ENCODE measurements around the gene DNAI1. TPM values are rescaled to one million over a fixed set of nuclear protein-coding genes. Genes with fewer than 3 reads are reported as not detected.

DNAI1 gene
- total RNA-seq, 1 experiment from 2014 or later: 1.1 TPM

GRCh38 chr9:34515959-34516358 lies 57.4 kb downstream of the DNAI1 start:
- Histone ChIP-seq H3K27ac (ENCODE audit: low read depth, low read length) (no peak overlapping the region), H3K36me3 (ENCODE audit: control insufficient read depth in 1 of 2, insufficient read depth in 2 of 2, low read length in 2 of 2) (no peaks in the 10 kb centered on the region), H3K4me3 (replicated peaks in 1 of 2; ENCODE audit: low read depth in 1 of 2, low read length in 2 of 2) (no peak overlapping the region), H3K79me2 (ENCODE audit: insufficient read depth, low read length) (no peaks in the 10 kb centered on the region), H3K4me2 (ENCODE audit: low read length) (no peak overlapping the region), H2AFZ (ENCODE audit: low read depth, low read length, poor library complexity, severe bottlenecking) (no peak overlapping the region), H3K27me3 (ENCODE audit: insufficient read depth, low read length) (no peaks in the 10 kb centered on the region), H4K20me1 (ENCODE audit: insufficient read depth) (no peaks in the 10 kb centered on the region), H3K9me3 (ENCODE audit: control insufficient read depth in 1 of 2, insufficient read depth in 1 of 2, low read depth in 1 of 2, low read length in 2 of 2) (no peaks in the 10 kb centered on the region), H3K9ac (ENCODE audit: low read length) (no peak overlapping the region), H3K4me1 (ENCODE audit: control insufficient read depth in 1 of 2, insufficient read depth in 2 of 2, low read length in 2 of 2) (peaks cover 0 to 5% of the 10 kb centered on the region in 2 experiments; a peak in 2 of 4 replicates), H3K9me2 (ENCODE audit: insufficient read depth) (no peaks in the 10 kb centered on the region)
- ATAC-seq (no peak), DNase-seq (ENCODE audit: low read depth, low spot score) (no peak)
- CTCF ChIA-PET: no interaction called here
- RAD21 ChIA-PET (ENCODE audit: low non-redundant PET in 1 of 2, low total read pairs in 2 of 2, uncharacterized antibody in 2 of 2, unreplicated experiment in 2 of 2): no interaction called here
- intact Hi-C loops (cut with micrococcal nuclease): no loop called here
- TF ChIP-seq MAX (IDR thresholded peaks at IDR 0.05) (no peak), REST (IDR thresholded peaks at IDR 0.05; ENCODE audit: low read depth) (no peak), ZNF274 (IDR thresholded peaks at IDR 0.05; ENCODE audit: low read depth, low read length) (no peak), EZH2 (IDR thresholded peaks at IDR 0.05) (no peak), TCF7L2 (IDR thresholded peaks at IDR 0.05; ENCODE audit: borderline replicate concordance, extremely low read depth, insufficient read depth, insufficient read length) (no peak), ZBTB33 (IDR thresholded peaks at IDR 0.05; ENCODE audit: extremely low read depth, insufficient replicate concordance, low read length) (no peak), EZH2phosphoT487 (IDR thresholded peaks at IDR 0.05; ENCODE audit: borderline replicate concordance) (no peak), POLR2AphosphoS5 (IDR thresholded peaks at IDR 0.05; ENCODE audit: low read depth, low read length) (no peak), CBX3 (IDR thresholded peaks at IDR 0.05; ENCODE audit: low read depth) (no peak), RAD21 (IDR thresholded peaks at IDR 0.05; ENCODE audit: low read depth) (no peak), ELF1 (IDR thresholded peaks at IDR 0.05; ENCODE audit: borderline replicate concordance, low read depth) (no peak), EGR1 (IDR thresholded peaks at IDR 0.05; ENCODE audit: low read depth) (no peak), FOSL1 (IDR thresholded peaks at IDR 0.05; ENCODE audit: low read depth) (no peak), SIN3A (IDR thresholded peaks at IDR 0.05; ENCODE audit: low read depth) (no peak), JUND (IDR thresholded peaks at IDR 0.05) (no peak), POLR2A (IDR thresholded peaks at IDR 0.05; ENCODE audit: borderline replicate concordance, extremely low read depth, insufficient read depth, insufficient read length) (no peak), SP1 (IDR thresholded peaks at IDR 0.05; ENCODE audit: low read depth) (no peak), YY1 (IDR thresholded peaks at IDR 0.05; ENCODE audit: extremely low read depth, insufficient replicate concordance, low read depth, low read length) (no peak), ATF3 (IDR thresholded peaks at IDR 0.05) (no peak)
- BruUV-seq (replicated peaks): no TSS peak
- POLR2A ChIA-PET: no interaction called here
